AG08396 (cell line): Measurements from ENCODE around the gene NR3C2.

Source experiments
- DNase-seq: peaks from one replicate; pipeline ENCODE4 v3.0.0; 2012; ENCODE audit warnings: low spot score, mixed read lengths

Gene NR3C2

GRCh38 chr4:148054275-148054674 lies 387.9 kb downstream of the NR3C2 start:
- no peak for DNase-seq

- no peak for DNase-seq
Measured at GRCh38 chr4:148053298-148054003, 388.8 kb downstream of the NR3C2 start.

GRCh38 chr4:148052448-148052847 lies 389.8 kb downstream of the NR3C2 start:
- no peak for DNase-seq

GRCh38 chr4:148051403-148051802 lies 390.8 kb downstream of the NR3C2 start:
- DNase-seq = no peak

- no peak for DNase-seq
Measured at GRCh38 chr4:148048598-148048997, 393.6 kb downstream of the NR3C2 start.

GRCh38 chr4:148044912-148045352 lies 397.3 kb downstream of the NR3C2 start:
- DNase-seq = no peak

GRCh38 chr4:148044089-148044911 lies 397.9 kb downstream of the NR3C2 start:
- DNase-seq = no peak

GRCh38 chr4:148041606-148042329 lies 400.4 kb downstream of the NR3C2 start:
- no peak for DNase-seq

- no peak for DNase-seq
Measured at GRCh38 chr4:148034813-148035212, 407.4 kb downstream of the NR3C2 start.

- DNase-seq = peak; percentile 21
Measured at GRCh38 chr4:148030193-148030873, 411.9 kb downstream of the NR3C2 start.

GRCh38 chr4:148029781-148030180 lies 412.4 kb downstream of the NR3C2 start:
- DNase-seq = no peak
